ENCODE results near the gene FAM222A. TPM values are rescaled to one million over a fixed set of nuclear protein-coding genes. Genes with fewer than 3 reads are reported as not detected.

FAM222A gene
- total and polyA plus RNA-seq, 2 of the 4 experiments (the other 2 are of a cell fraction) = under 0.01 to 0.32 TPM

GRCh38 chr12:109782326-109782703 lies 68.7 kb downstream of the FAM222A start:
- Histone ChIP-seq H4K8ac (ENCODE audit: low read depth in 2 of 2, low read length in 2 of 2) (no peak overlapping the region), H3K4ac (ENCODE audit: low read depth, low read length) (no peak overlapping the region), H4K91ac (ENCODE audit: insufficient read depth, low read depth, low read length) (no peak overlapping the region), H3K4me1 (ENCODE audit: control insufficient read depth, insufficient read depth, low read length) (no peaks in the 10 kb centered on the region), H3K4me3 (ENCODE audit: insufficient read depth, low read depth, low read length) (no peak overlapping the region), H2BK20ac (ENCODE audit: low read depth, low read length) (no peak overlapping the region), H3K18ac (ENCODE audit: low read depth, low read length) (no peak overlapping the region), H2AK5ac (ENCODE audit: low read depth, low read length) (no peak overlapping the region), H3K4me2 (ENCODE audit: low read depth, low read length) (no peak overlapping the region), H3K9me3 (ENCODE audit: control insufficient read depth, insufficient read depth, low read length) (peaks cover 6% of the 10 kb centered on the region), H3K27ac (ENCODE audit: insufficient read depth, low read length) (no peak overlapping the region), H3K14ac (replicated peaks; ENCODE audit: low read depth, low read length) (no peak overlapping the region), H3K79me1 (ENCODE audit: low read depth in 1 of 2, low read length in 2 of 2) (no peaks in the 10 kb centered on the region), H3K27me3 (ENCODE audit: control insufficient read depth, insufficient read depth, low read length) (no peaks in the 10 kb centered on the region; the same call in 1 of the 2 replicates), H3K9ac (ENCODE audit: low read depth, low read length) (no peak overlapping the region), H3K23ac (ENCODE audit: low read depth, low read length) (no peak overlapping the region), H2BK120ac (ENCODE audit: low read depth, low read length) (no peak overlapping the region), H2AFZ (replicated peaks; ENCODE audit: low read length, poor library complexity) (no peak overlapping the region), H4K20me1 (ENCODE audit: insufficient read depth, low read length) (no peaks in the 10 kb centered on the region), H3K56ac (ENCODE audit: extremely low read depth, insufficient read depth, low read length) (no peak overlapping the region), H2BK5ac (ENCODE audit: low read depth, low read length, poor library complexity, severe bottlenecking) (no peak overlapping the region), H2BK15ac (ENCODE audit: low read depth, low read length) (no peak overlapping the region), H3K9me1 (ENCODE audit: insufficient read depth, low read length) (no peaks in the 10 kb centered on the region), H2AK9ac (replicated peaks; ENCODE audit: low read depth, low read length, poor library complexity) (no peak overlapping the region), H3K36me3 (ENCODE audit: control insufficient read depth, insufficient read depth, low read length) (peaks cover 5% of the 10 kb centered on the region), H4K5ac (ENCODE audit: low read depth, low read length) (no peak overlapping the region)
- ATAC-seq (ENCODE audit: low read depth) (no peak), DNase-seq (no peak)
- ChIA-PET POLR2A (ENCODE audit: unreplicated experiment) (no interaction called here), CTCF (no interaction called here)
- TF ChIP-seq POLR2A (IDR thresholded peaks at IDR 0.05; ENCODE audit: low read depth, low read length) (no peak), CHD1 (IDR thresholded peaks at IDR 0.05; ENCODE audit: low read depth, low read length) (no peak), MAFK (IDR thresholded peaks at IDR 0.05; ENCODE audit: low read depth, low read length) (no peak), CEBPB (IDR thresholded peaks at IDR 0.05; ENCODE audit: low read depth, low read length) (no peak), MAZ (IDR thresholded peaks at IDR 0.05; ENCODE audit: borderline replicate concordance, low read depth, low read length) (no peak)
- in situ Hi-C loops (cut with MboI; ENCODE audit: low sequenced_read_pairs) (no loop called here), dilution Hi-C loops (cut with HindIII; ENCODE audit: low sequenced_read_pairs, unreplicated experiment) (no loop called here), intact Hi-C loops (cut with micrococcal nuclease) (no loop called here)
- WGBS, 2 experiments (ENCODE audit: extremely low coverage in 2 of 2, insufficient read length in 1 of 2) = 67% methylated on average over 6 of the region's 9 CpGs; no CpG with 5 or more reads in 1 of the 2 experiments
- no TSS peak for BruUV-seq (replicated peaks)
